ENCODE results near the gene FOXK2.

Gene FOXK2

DNA sequence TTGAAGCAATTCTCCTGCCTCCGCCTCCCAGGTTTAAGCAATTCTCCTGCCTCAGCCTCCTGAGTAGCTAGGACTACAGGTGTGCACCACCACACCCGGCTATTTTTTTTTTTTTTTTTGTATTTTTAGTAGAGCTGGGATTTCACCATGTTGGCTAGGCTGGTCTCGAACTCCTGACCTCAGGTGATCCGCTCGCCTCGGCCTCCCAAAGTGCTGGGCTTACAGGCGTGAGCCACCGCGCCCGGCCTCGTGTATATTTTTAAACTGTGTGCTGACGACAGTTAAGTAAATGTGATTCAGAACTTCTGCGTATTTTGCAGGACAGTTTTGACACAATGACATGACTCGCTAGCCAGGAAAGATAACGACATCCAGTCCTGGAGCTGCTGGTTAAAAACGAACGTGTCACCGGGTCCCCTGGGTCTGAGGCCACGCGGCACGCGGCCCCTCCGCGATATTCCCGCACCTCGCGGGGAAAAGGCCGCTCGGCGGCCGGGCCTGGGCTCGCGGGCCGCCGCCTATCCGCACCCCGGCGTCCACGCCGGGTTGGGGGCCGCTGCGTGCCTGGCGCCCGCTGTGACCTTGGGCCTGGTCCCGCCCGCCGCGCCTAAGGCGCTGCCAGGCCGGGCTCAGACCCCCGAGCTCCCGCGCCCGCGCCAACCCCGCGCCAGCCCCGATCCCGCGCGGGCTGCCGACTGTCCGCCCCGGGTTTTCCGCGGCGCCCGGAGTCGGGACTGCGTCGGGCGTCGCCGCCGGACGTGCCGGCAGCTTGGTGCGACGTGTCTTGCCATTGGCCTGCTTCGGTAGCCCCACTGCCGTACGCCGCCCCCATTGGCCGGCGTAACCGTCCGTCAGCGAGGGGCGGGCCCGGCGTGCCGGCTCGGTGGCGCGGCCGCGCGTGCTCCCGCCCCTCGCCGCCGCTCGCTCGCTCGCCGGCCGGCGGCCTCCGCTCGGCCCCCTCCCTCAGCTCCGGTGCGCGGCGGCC, at the start of gene FOXK2:
Gene FOXK2, plus strand, starts transcription at position 907 of the 985 bp plus-strand sequence. CDS start 157 bp downstream, outside the sequence.
- DNase-seq = peak; percentile 56

DNA sequence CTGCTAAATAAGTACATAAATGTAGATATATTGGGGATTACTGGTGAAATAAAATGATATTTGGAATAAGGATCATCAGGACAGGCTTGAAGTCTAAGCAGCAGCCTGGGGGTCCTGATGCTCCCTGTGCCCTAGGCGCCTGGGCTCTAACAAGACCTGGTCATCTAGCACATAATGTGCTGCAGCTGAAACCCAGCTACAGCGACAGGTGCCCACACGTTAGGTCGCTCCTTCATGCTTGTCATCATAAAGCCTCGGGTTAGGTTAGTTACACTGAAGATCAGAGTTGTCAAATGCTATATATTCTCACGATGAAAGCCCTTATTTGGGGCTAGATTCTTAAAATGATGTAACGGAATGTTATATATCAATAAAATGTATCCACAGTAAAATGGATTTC, 49.5 kb upstream of the FOXK2 start:
- no peak for DNase-seq

DNA sequence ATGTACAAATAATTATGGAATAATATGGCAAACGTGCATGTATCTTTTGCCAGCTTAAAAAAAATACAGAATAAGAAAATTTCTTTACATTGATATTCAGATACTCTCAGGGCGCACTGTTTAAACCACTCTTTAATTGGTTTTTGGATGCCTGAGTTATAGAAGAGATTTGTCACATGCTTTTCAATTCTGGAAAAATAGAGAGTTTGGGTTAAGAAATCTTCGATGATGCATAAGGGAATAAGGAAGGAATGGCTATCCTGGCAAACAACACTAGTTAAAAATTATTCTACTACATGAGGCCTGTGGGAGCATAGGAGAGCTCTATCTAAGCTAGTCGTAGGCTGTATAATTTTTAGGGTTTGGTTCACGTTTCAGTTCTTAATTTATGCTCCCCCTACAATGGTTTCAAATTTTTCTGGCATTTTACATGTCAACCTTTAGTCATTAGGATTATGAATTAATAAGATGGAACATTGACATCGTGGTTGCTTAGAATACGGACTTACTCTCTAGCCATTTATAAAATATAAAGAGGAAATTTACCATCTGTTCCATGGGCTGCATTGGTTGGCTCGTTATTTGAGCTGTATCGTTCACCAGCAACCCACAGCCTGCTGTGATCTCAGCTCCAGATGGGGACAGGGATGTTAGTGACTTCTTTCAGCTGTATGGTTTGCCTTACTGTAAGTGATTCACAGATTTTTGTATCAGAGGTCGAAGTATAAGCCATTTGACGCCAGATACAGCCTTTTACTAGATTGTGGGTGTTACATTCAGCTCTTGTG, 45.1 kb upstream of the FOXK2 start:
- no peak for DNase-seq

DNA sequence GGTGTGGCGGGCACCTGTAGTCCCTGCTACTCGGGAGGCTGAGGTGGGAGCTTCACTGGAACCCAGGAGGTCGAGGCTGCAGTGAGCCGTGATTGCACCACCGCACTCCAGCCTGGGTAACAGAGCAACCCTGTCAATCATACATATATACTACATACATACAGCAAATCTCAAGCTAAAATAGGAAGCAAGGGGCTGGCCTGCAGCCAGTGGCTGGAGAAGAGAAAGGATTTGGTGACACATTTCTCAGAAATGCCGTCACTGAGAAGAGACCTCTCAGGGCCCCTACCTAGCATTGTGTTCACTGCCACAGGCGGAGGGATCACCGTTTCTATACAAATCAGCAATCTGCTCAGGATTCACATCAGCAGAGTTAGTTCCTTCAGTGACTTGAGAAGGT, 44.1 kb upstream of the FOXK2 start:
- no peak for DNase-seq

DNA sequence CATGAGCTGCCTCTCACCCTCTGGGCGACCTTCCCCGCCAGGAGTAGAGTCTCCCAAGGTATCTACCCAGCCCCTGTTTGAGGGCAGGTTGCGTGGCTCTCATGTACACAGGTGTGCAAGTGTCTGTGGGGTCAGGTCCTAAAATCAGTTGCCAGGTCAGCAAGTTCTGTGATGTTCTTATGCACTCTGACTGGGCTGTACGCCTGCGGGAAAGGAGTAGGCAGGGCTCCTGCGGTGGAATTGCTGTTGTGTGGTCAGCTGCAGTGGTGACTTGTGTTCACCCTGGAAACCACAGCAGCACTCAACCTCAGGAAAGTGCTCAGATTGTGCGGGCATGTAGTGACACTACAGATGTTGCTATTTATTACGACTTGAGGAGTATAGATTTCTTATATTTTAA, 41.6 kb upstream of the FOXK2 start:
- DNase-seq = no peak

DNA sequence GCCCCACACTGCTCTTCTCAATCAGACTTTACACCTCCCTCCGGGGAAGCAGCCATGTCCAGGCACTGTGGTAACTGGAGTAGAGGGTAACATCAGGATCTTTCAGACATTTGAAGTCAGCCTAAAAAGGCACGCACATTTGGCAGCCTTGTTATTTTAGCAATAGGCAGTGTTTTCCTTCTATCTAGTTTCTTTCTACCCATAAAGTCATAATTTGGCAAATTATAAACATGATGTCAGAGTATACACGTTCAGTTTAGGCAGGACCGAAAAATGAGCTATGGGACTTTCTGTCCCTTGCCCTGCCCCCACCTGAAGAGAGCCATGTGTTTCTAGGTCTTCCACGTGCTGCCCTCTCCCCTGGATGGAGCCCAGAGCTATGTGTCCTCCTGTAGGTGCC, 39.9 kb upstream of the FOXK2 start:
- DNase-seq = no peak

DNA sequence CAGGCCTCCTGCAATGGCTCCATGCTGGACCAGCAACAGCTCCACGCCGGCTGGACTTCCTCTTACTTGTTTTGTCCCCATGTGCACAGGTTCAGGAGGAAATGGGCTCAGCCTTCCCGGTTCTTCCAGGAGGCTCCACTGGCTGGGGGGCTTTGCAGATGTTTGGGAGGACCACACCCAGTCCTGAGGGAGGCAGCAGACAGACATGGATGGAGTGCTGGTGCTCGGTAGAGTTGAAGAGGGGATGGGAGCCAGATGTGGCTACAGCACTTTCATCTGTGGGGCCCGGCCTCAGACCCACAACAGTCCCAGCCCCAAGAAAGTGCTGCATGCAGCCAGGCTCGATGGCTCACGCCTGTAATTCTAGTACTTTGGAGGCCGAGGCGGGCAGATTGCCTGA, 39.2 kb upstream of the FOXK2 start:
- no peak for DNase-seq

DNA sequence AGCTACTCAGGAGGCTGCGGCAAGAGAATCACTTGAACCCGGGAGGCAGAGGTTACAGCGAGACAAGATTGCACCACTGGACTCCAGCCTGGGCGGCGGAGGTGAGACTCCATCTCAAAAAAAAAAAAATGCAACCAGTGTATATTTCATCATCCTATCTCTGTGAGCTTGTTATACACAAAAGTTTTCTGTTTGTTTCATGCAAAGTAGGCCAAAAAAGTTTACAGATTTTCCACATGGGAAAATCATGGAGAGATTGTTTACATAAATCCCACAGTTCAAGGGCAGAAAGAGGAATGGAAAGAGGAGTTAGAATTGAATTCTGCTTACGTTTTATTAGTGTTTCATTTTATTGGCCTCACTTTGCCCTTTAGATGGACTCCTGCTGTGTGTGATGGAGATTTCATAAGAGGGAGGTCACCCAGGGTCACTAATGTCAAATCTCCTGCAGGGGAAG, 36.3 kb upstream of the FOXK2 start:
- DNase-seq = no peak

DNA sequence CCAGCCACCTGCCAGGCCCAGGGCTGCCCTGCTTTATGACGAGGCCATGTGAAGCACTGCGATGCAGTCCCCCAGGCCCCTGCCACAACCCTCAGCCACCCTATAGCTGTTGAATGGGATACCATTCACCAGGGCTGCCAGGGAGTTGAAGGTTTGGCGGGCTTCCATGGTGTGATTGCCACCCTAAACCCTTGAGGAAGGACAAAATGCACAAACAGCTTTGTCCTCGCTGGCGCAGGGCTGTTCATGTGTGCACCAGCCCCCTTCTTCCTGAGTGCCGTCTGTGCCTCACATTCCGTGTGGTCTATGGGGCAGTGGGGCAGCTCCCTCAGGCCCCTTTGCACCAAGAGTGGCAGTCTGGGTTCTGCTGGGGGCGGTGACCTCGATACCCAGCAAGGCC, 35.7 kb upstream of the FOXK2 start:
- no peak for DNase-seq

DNA sequence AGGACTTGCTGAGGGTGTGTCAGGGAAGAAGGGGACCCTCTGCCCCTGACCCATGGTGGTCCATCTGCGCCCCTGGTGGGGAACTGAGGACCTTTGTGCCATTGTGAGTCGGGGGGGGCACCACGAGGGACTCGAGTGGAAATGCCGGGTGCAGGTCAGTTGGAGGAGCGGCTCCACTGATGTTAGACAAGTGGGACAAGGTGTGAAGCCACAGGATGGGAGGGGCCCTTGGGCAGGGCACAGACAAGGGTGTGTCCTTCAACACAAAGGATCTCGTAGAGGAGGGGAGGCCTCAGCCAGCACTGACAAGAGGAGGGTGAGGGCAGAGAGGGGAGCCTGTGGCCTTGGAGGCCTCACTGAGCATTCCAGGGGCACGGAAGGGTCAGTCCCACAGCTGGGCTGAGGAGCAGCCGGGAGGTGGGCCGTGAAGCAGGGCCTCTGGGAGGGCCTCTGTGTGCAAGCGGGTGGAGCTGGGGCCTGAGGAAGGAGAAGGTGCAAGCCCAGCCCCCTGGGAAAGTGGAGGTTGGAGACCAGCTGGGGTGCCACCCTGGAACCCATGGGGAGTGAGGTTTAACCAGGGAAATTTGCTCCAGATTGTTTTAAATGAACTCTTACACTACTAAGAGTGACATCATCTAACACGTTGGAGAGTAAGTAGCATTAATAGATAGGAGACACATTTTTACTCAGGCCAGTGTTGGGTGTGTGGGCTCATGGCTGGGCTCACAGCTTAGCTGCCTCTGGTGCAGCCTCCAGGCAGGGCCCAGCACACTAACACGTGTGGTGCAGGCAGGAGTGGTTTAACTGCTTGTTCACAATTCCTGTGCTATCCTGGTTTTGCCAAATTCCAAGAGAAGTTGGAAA, 33.1 kb upstream of the FOXK2 start:
- no peak for DNase-seq

DNA sequence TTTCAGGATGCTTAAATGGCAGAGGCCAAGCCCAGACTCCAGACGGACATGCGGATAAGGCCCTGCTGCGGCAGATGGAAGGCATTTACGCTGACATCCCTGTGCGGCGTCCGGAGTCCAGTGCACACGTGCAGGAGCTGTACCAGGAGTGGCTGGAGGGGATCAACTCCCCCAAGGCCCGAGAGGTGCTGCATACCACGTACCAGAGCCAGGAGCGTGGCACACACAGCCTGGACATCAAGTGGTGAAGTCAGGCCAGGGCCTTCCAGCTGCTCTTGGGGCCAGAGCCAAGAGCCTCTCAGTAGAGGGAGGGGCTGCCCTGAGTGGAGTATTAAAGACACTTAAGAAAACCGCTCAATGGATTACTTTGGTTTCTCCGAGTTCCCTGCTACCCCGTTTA, 31.6 kb upstream of the FOXK2 start:
- DNase-seq = no peak

DNA sequence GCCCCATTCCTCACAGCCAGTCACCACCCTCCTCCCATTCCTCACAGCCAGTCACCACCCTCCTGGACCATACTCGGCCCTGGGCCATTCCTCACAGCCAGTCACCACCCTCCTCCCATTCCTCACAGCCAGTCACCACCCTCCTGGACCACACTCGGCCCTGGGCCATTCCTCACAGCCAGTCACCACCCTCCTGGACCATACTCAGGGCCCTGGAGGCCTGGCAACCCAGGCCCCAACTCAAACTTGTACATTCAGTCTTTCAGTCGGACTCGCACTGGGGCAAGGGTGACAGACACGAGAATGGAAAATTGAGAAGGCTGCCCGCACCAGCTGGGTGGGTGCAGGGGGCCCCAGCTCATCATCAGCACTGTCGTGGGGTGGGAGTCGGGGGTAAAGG, 30.4 kb upstream of the FOXK2 start:
- no peak for DNase-seq

DNA sequence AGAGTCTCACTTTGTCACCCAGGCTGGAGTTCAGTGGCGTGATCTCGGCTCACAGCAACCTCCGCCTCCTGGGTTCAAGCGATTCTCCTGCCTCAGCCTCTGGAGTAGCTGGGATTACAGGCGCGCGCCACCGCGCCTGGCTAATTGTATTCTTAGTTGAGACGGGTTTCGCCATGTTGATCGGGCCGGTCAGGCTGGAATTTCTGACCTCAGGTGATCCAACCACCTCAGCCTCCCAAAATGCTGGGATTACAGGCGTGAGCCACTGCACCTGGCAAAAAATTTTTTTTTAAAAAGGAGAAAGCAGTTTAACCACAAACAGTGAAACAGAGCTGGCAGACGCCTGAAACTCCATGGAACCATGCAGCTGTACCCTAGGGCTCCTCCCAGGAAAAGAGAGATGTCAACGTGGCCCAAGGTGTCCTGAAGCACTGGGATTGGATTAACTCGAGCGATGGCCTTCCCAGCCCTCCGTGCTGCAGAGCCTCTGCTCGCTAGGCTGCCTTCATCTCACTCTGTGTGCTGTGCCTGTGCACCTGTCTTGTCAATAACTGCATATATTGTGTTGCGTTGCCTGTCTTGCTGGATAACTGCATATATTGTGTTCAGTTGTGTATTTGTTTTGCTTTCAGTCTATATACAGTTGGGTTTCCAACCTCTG, 29.6 kb upstream of the FOXK2 start:
- DNase-seq = no peak

DNA sequence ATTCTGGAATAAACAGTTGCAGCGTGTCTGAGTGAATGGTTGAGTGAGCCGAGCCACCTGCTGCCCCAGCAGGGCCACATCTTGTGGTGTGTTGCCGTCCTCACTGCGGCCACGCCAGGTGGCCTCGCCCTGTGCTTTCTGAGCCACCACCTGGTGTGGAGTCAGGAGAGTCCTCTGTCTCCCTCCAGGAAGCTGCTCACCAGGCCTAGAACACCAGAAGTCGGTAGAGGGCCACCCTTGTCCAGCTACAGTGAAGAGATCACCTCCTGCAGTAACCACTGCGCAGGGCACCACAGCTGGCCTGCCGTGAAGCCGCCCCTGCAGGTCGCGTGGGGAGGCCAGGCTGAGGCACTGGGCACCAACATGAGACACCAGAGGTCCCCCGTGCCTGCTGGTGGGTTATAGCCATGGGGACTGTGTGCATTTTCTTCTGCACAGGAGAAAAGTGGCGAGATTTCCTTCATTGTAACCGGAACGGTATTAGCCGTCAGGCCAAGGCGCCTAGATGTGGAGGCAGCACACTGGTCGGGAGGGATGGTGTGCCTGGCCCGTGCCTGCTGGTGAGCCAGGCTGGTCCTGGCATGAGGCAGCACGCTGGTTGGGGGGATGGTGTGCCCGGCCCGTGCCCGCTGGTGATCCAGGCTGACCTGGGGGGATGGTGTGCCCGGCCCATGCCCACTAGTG, 28.9 kb upstream of the FOXK2 start:
- DNase-seq = no peak

DNA sequence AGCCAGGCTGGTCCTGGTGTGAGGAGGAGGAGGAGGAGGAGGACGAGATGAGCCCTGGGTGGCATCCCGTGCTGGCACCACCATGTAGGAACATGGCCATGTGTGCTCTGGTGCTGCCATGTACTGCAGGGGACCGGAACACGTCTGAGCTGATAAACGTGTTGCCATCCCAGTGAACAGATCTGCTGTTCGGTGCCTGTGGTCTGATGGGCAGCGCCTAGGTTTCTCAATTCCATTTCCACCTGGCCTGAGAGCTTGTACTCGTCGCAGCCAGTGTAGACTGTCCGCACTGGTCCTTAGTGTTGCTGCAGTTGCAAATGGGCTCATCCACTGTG, 28.4 kb upstream of the FOXK2 start:
- no peak for DNase-seq

DNA sequence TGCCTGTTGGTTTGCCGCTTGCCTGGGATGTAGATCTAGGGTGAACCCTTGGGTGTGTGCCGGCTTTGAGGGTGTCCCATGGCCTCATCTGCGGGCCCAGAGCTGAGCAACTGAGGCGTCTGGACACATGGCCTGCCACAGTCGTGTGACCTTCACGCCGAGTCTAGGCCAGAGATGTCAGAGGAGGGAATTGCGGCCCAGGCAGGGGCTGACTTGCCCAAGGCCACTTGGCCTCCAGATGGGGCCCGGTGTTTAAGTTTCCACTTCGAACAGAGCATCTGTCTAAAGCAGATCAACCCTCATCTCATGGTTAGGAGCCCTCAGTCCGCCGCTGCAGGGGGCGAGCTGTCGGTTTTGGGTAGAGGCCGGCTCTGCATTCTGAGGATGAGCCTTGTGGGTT, 28.0 kb upstream of the FOXK2 start:
- no peak for DNase-seq

DNA sequence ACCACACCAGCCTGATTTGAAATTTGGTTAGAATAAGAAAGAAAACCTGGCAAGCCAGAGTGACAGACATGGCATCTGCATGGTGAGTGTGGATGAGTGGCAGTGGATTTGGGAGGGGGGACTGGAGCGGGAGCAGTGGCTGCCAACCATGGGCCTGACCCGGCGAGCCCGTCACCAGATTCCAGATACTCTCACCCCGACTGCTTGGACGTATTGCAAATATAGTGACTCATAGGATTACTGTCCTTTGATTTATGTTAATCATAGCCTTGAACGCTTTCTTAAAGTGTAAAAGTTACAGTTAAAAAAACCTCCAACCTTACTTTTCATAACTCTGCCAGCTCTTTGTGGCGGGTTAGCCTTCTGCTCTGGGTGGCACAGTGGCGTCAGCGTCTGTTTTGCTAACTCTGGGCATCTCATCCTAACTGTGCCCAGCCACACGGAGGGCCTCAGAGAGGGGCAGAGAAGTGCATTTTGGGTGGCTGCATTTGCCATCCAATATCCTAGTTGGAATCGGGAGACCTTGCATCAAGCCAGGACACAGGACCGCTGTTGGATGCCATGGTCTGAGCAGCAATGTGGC, 26.8 kb upstream of the FOXK2 start:
- DNase-seq = no peak

DNA sequence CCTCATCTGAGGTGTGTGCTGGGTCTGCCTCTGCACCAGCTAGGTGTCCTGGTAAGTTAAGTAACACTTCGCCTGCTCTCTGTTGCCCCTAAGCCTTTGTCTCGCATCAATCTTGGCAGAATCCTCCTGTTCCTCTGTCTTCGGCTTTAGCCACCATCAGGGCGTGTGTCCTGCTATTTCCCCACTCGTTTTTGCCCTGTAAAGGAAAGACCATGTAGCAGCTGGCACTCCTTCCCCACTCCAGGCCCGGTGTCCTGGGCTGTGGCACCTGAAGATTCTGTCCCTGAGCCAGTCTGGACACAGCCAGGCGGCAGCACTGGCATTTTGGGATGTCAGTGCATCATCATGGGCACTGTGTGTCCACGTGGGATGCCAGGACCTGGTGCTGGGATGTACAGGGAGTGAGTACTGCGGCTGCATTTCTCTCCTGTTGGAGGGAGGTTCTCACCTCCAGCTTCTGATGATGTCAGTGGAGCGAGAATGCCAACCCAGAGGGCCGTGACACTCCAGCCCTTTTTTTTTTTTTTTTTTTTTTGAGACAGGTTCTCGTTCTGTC, 26.2 kb upstream of the FOXK2 start:
- DNase-seq = no peak

DNA sequence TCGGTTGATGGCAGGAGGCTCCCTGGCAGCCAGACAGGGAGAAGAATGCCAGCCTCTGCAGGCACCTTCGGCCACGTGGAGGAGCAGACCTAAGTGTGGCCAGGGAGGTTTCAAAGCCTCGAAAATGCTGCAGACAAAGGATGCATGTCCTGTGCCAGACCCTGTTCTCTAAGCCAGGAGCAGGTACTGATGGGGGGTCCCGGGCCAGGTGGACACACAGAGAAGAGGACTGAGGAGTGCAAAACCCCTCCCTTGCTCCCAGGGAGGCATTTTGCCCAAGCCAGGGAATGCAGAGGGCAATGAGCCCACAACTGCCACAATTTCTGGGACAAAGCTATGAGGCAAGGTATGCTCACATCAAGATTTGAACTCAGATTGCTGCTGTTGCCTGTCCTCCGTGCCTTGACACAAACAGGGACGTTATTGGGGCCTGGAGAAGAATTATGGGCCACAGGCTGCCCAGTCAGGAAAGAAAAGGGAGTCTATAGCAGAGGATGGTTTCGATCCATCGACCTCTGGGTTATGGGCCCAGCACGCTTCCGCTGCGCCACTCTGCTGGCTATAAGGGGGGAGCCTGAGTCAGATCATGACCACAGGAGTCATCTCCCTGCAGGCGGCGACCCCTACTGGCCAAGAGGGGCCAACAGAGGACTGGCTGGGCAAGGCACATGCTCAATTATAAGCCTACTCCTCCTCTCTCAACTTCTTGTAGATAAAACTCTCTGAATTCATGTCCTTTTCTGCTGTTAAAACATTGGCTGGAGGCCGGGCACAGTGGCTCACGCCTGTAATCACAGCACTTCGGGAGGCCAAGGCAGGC, 25.1 kb upstream of the FOXK2 start:
- DNase-seq = peak; percentile 91

DNA sequence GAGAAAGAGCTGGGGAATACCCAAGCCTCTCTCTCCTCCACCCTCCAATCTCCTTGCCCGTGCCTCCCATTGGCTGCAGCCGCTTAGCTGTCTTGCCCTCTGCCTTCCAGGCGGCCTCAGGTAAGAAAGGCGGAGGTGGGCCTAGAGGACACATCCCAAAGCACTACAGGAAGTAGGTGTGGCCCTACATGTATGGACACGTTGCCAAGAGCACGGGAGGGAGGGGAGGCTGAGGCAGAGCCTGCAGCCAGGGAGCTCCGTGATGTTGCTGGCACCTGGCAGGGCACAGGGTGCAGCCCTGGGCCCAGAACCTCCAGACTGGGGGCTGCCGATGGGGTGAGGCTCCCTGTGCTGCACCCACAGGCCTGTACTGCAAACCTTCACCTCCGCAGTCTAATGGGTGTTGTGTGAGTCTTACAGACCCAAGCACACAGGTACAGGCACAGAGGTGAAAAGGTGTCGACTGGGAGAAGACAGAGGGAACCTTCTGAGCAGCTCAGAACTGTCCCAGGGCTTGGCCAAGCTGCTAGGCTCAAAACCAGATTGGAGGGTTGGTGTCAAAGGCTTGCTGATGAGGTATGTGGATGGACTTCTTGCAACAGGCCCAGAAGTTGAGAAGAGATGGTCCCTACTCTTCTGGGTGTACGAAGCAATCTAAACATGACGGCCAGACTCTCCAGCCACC, 23.5 kb upstream of the FOXK2 start:
- DNase-seq = peak; percentile 63

All from NCI-H748 treated with DMSO at 0.1 percent for 48 hours (cell line).